Activated CD4-positive, alpha-beta memory T cell treated with anti-CD3 and anti-CD28 coated beads for 36 hours (primary cell): Measurements from ENCODE around the gene CLEC10A. TPM values are rescaled to one million over a fixed set of nuclear protein-coding genes. Genes with fewer than 3 reads are reported as not detected.
A peak's percentile ranks its signal among the peaks of the same experiment; 100 is the strongest.
"Not testable (repeated sequence)": the region's sequence is repeated elsewhere in the genome, so short reads cannot be mapped to it uniquely, and the experiment has no call there.

Experiments
- CTCF ChIA-PET: fragments of 350-600 bp; sonication (Branson Sonifier 250); formaldehyde crosslinking; loops from one replicate; lab custom pipeline; 2021; ENCODE audit warnings: antibody characterized with exemption, inconsistent platforms; lab: Charles Lee
- POLR2A ChIA-PET: fragments of 350-600 bp; sonication (Branson Sonifier 250); formaldehyde crosslinking; loops from one replicate; lab custom pipeline; 2021; ENCODE audit warnings: antibody characterized with exemption; lab: Charles Lee
- DNase-seq: peaks from one replicate; pipeline ENCODE4 v3.0.0-alpha.2; 2020
- H3K27ac Mint-ChIP-seq: one replicate; pipeline ENCODE4 v1.8.0; 2021; ENCODE audit warnings: mixed read lengths
- H3K27me3 Mint-ChIP-seq: one replicate; pipeline ENCODE4 v1.8.0; 2021; ENCODE audit warnings: mixed read lengths
- H3K36me3 Mint-ChIP-seq: one replicate; pipeline ENCODE4 v1.8.0; 2021; ENCODE audit warnings: mixed read lengths
- H3K4me1 Mint-ChIP-seq: one replicate; pipeline ENCODE4 v1.8.0; 2021; ENCODE audit warnings: low read depth, mixed read lengths
- H3K4me3 Mint-ChIP-seq: one replicate; pipeline ENCODE4 v1.8.0; 2021; ENCODE audit warnings: mild to moderate bottlenecking, mixed read lengths
- H3K9me3 Mint-ChIP-seq: one replicate; pipeline ENCODE4 v1.8.0; 2021; ENCODE audit warnings: mixed read lengths
- intact Hi-C: fragments of 100-400 bp; cut with micrococcal nuclease; formaldehyde crosslinking; loops from one replicate; pipeline ENCODE4 v1.15.1; 2023
- total RNA-seq, 2 experiments: library from RNA; stranded (reverse); gene quantifications; one replicate each; pipeline ENCODE4 v1.2.3, GENCODE V29; 2021

Gene CLEC10A
- total RNA-seq, 2 experiments from 2014 or later: not detected

- intact Hi-C loops: loop anchor here (1.0 to 2.0 kb wide), 4 partner anchors 13 to 72 kb away; a partner anchor contains a TSS
- CTCF ChIA-PET: interaction anchor here (0.9 to 20.9 kb wide), 4 partner anchors 8 to 75 kb away, joined by 3 to 509 read pairs (median 6); no protein-coding TSS in a partner anchor
- peak; percentile 75 for DNase-seq
- peaks cover 14% of the 10 kb centered on the region for H3K27me3 Mint-ChIP-seq
- no peaks in the 10 kb centered on the region for H3K9me3 Mint-ChIP-seq
- H3K4me3 Mint-ChIP-seq: no peak overlapping the region
- POLR2A ChIA-PET: interaction anchor here (0.8 to 1.8 kb wide), 3 partner anchors 11 to 73 kb away, joined by 3 to 13 read pairs (median 12); no protein-coding TSS in a partner anchor
- no peaks in the 10 kb centered on the region for H3K36me3 Mint-ChIP-seq
- peaks cover 24% of the 10 kb centered on the region for H3K4me1 Mint-ChIP-seq
- peak overlapping the region; percentile 91 for H3K27ac Mint-ChIP-seq
These were observed 19.7 kb downstream of the CLEC10A start for GRCh38 chr17:7060165-7060891.

- intact Hi-C loops: no loop called here
- no peak for DNase-seq
- Mint-ChIP-seq H3K36me3 (no peaks in the 10 kb centered on the region), H3K27ac (peak overlapping the region; percentile 32), H3K4me1 (peaks cover 24% of the 10 kb centered on the region), H3K9me3 (no peaks in the 10 kb centered on the region), H3K27me3 (peaks cover 12% of the 10 kb centered on the region), H3K4me3 (no peak overlapping the region)
- ChIA-PET CTCF (interaction anchor here (0.8 to 20.9 kb wide), 5 partner anchors 8 to 119 kb away, joined by 3 to 509 read pairs (median 3); no protein-coding TSS in a partner anchor), POLR2A (no interaction called here)
These were observed 21.1 kb downstream of the CLEC10A start for GRCh38 chr17:7058831-7059447.

DNA sequence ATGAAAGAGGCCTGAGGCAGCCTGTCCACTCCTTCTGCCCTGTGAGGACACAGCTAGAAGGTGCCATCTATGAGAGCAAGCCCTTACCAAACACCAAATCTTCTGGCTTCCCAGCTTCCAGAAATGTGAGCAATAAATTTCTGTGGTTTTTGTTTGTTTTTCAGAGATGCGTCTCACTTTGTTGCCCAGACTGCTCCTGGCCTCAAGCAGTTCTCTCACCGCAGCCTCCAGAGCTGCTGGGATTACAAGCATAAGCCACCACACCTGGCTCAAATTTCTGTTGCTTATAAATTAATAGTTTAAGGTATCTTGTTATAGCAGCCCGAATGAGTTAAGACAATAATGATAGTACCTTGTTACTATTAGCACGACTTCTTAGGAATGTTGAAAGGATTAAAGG lies 23.7 kb downstream of the CLEC10A start:
- ChIA-PET CTCF (interaction anchor here (0.7 to 20.9 kb wide), 3 partner anchors 11 to 79 kb away, joined by 5 to 509 read pairs (median 14); no protein-coding TSS in a partner anchor), POLR2A (interaction anchor here (0.7 kb wide), 1 partner anchor 731 kb away, joined by 3 read pairs; no protein-coding TSS in a partner anchor)
- intact Hi-C loops: no loop called here
- Mint-ChIP-seq H3K27me3 (no peaks in the 10 kb centered on the region), H3K36me3 (no peaks in the 10 kb centered on the region), H3K27ac (no peak overlapping the region), H3K4me1 (peaks cover 23% of the 10 kb centered on the region), H3K4me3 (no peak overlapping the region), H3K9me3 (no peaks in the 10 kb centered on the region)
- no peak for DNase-seq

GRCh38 chr17:7050583-7050982 lies 29.5 kb downstream of the CLEC10A start:
- H3K36me3 Mint-ChIP-seq, H3K27ac Mint-ChIP-seq, H3K9me3 Mint-ChIP-seq, H3K4me3 Mint-ChIP-seq, H3K27me3 Mint-ChIP-seq, intact Hi-C loops, POLR2A ChIA-PET, DNase-seq: not testable (repeated sequence)
- CTCF ChIA-PET: interaction anchor here (1.6 to 20.9 kb wide), 3 partner anchors 31 to 127 kb away, joined by 8 to 509 read pairs (median 8); no protein-coding TSS in a partner anchor
- H3K4me1 Mint-ChIP-seq: peaks cover 27% of the 10 kb centered on the region

DNA sequence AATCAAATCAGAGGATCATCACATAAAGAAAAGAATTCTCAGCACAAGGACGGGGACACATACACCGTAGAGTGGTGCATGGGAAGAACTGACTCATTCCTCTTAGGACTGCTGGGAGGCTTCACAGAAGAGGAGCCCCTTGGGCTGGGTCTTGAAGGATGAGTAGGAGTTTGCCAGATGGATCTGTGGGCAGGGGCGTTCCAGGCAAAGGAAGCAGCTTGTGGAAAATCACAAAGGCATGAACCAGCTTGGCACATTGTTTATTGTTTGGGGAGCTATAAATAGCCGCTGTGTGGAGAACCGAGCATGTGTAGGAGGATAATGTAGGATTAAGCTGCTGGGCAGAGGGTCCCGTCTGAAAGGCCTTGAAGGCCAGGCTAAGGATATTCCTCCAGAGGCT lies 31.1 kb downstream of the CLEC10A start:
- CTCF ChIA-PET: interaction anchor here (0.9 to 20.9 kb wide), 5 partner anchors 9 to 248 kb away, joined by 3 to 509 read pairs (median 4); no protein-coding TSS in a partner anchor
- POLR2A ChIA-PET: interaction anchor here (0.8 kb wide), 1 partner anchor 12 kb away, joined by 3 read pairs; no protein-coding TSS in a partner anchor
- peaks cover 2% of the 10 kb centered on the region for H3K27me3 Mint-ChIP-seq
- H3K36me3 Mint-ChIP-seq: no peaks in the 10 kb centered on the region
- H3K4me1 Mint-ChIP-seq: peaks cover 29% of the 10 kb centered on the region
- no peak overlapping the region for H3K27ac Mint-ChIP-seq
- no peak overlapping the region for H3K4me3 Mint-ChIP-seq
- DNase-seq: no peak
- intact Hi-C loops: no loop called here
- H3K9me3 Mint-ChIP-seq: no peaks in the 10 kb centered on the region

- intact Hi-C loops: loop anchor here (1.0 to 2.0 kb wide), 6 partner anchors 12 to 639 kb away; partner anchors contain the start of gene TP53
- ChIA-PET POLR2A (interaction anchor here (0.7 to 3.5 kb wide), 4 partner anchors 12 to 244 kb away, joined by 3 to 21 read pairs (median 13); partner anchors contain the start of gene SLC16A13), CTCF (interaction anchor here (0.7 to 20.9 kb wide), 6 partner anchors 12 to 637 kb away, joined by 3 to 509 read pairs (median 3); partner anchors contain the start of gene SLC16A13)
- Mint-ChIP-seq H3K4me3 (peak overlapping the region; percentile 70), H3K27ac (peak overlapping the region; percentile 87), H3K9me3 (no peaks in the 10 kb centered on the region), H3K27me3 (peaks cover 2% of the 10 kb centered on the region), H3K4me1 (peaks cover 37% of the 10 kb centered on the region), H3K36me3 (no peaks in the 10 kb centered on the region)
- DNase-seq: peak; percentile 69
These were observed 32.5 kb downstream of the CLEC10A start for GRCh38 chr17:7047566-7047965.

DNA sequence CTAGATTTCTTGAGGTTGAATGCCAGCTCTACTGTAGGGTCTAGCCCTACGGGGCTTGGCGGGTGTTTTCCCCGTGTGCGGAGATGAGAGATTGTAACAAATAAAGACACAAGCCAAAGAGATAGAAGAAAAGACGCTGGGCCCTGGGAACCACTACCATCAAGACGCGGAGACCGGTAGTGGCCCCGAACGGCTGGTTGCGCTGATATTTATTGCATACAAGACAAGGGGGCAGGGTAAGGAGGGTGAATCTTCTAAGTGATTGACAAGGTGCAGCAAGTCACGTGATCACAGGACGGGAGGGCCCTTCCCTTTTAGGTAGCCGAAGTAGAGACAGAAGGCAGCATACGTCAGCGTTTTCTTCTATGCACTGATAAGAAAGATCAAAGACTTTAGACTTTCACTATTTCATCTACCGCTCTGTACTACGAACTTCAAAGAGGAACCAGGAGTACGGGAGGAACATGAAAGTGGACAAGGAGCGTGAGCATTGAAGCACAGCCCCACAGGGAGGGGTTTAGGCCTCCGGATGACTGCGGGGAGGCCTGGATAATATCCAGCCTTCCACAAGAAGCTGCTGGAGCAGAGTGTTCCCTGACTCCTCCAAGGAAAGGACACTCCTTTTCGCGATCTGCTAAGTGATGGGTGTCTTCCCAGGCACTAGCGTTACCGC lies 33.2 kb downstream of the CLEC10A start:
- not testable (repeated sequence) for H3K9me3 Mint-ChIP-seq, H3K27me3 Mint-ChIP-seq, H3K36me3 Mint-ChIP-seq
- ChIA-PET CTCF (interaction anchor here (0.6 to 20.9 kb wide), 27 partner anchors 10 to 640 kb away, joined by 3 to 509 read pairs (median 7); partner anchors contain the start of genes CLEC10A, DLG4, GABARAP and SLC16A13), POLR2A (interaction anchor here (0.9 to 3.5 kb wide), 6 partner anchors 11 to 537 kb away, joined by 3 to 26 read pairs (median 12); partner anchors contain the start of genes DLG4, MPDU1 and SLC16A13)
- Mint-ChIP-seq H3K27ac (peak overlapping the region; percentile 87), H3K4me3 (peak overlapping the region; percentile 70), H3K4me1 (peaks cover 41% of the 10 kb centered on the region)
- peak; percentile 85 for DNase-seq
- intact Hi-C loops: loop anchor here (1.0 to 2.0 kb wide), 8 partner anchors 12 to 640 kb away; partner anchors contain the start of gene TP53

- H3K27me3 Mint-ChIP-seq: peaks cover 2% of the 10 kb centered on the region
- ChIA-PET POLR2A (interaction anchor here (0.9 to 3.5 kb wide), 8 partner anchors 11 to 538 kb away, joined by 3 to 26 read pairs (median 6); partner anchors contain the start of genes DLG4, MPDU1 and SLC16A13), CTCF (interaction anchor here (0.6 to 20.9 kb wide), 36 partner anchors 8 to 947 kb away, joined by 3 to 509 read pairs (median 6); partner anchors contain the start of genes CLEC10A, DLG4, GABARAP and RNASEK)
- H3K4me1 Mint-ChIP-seq: peaks cover 45% of the 10 kb centered on the region
- no peaks in the 10 kb centered on the region for H3K9me3 Mint-ChIP-seq
- DNase-seq: peak; percentile 63
- peak overlapping the region; percentile 87 for H3K27ac Mint-ChIP-seq
- H3K4me3 Mint-ChIP-seq: peak overlapping the region; percentile 70
- intact Hi-C loops: loop anchor here (1.0 to 2.0 kb wide), 5 partner anchors 77 to 641 kb away; partner anchors contain the start of gene TP53
- no peaks in the 10 kb centered on the region for H3K36me3 Mint-ChIP-seq
These were observed 33.8 kb downstream of the CLEC10A start for GRCh38 chr17:7046127-7046724.

- Mint-ChIP-seq H3K36me3 (no peaks in the 10 kb centered on the region), H3K27me3 (peaks cover 2% of the 10 kb centered on the region), H3K4me1 (peaks cover 45% of the 10 kb centered on the region), H3K27ac (peak overlapping the region; percentile 87), H3K9me3 (no peaks in the 10 kb centered on the region), H3K4me3 (peak overlapping the region; percentile 70)
- ChIA-PET POLR2A (interaction anchor here (0.6 to 3.5 kb wide), 9 partner anchors 10 to 538 kb away, joined by 3 to 26 read pairs (median 4); partner anchors contain the start of genes DLG4, MPDU1 and SLC16A13), CTCF (interaction anchor here (0.6 to 20.9 kb wide), 35 partner anchors 8 to 948 kb away, joined by 3 to 509 read pairs (median 6); partner anchors contain the start of genes CLEC10A, DLG4, GABARAP and RNASEK)
- DNase-seq: no peak
- intact Hi-C loops: loop anchor here (1.0 to 2.0 kb wide), 5 partner anchors 77 to 641 kb away; partner anchors contain the start of gene TP53
These were observed 34.4 kb downstream of the CLEC10A start for GRCh38 chr17:7045492-7046126.
